Measurements from ENCODE around the gene BST1. TPM values are rescaled to one million over a fixed set of nuclear protein-coding genes. Genes with fewer than 3 reads are reported as not detected.
A peak's percentile ranks its signal among the peaks of the same experiment; 100 is the strongest.

Gene BST1
- polyA plus RNA-seq, 1 of the 3 experiments (the other 2 are of a cell fraction): 7.3 TPM

DNA sequence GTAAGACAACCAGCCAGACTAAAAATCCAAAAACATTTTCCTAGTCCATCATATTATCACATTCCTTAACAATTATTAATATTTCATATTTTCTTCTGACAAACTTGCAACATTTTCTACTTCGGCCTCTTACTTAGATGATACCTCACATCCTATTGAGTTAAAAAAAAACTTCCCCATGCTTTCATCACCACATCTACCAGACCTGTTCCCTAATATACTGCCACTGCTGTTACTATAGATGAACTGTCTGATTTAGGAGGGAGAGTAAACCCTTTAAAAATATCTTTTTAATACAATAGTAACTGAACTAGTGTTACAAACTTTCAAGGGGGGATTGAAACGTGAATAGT lies 19.7 kb upstream of the BST1 start:
- no peak overlapping the region for H2AFZ ChIP-seq (ENCODE audit: low read depth)
- no peaks in the 10 kb centered on the region for H3K27me3 ChIP-seq (ENCODE audit: insufficient read depth)
- peak overlapping the region; percentile 96 to 98 for H3K27ac ChIP-seq (ENCODE audit: low read depth in 2 of 2, low read length in 1 of 2)
- CTCF ChIA-PET: interaction anchor here (1.0 to 1.9 kb wide), 2 partner anchors 8 to 33 kb away, joined by 3 to 5 read pairs; no protein-coding TSS in a partner anchor
- H3K9ac ChIP-seq: peak overlapping the region; percentile 98; the same call in 1 of the 2 replicates
- no peaks in the 10 kb centered on the region for H3K9me3 ChIP-seq
- peak overlapping the region; percentile 75 for H3K4me2 ChIP-seq
- H3K4me1 ChIP-seq (ENCODE audit: control insufficient read depth in 1 of 2, insufficient read depth in 2 of 2, low read depth in 1 of 2, low read length in 1 of 2): peaks cover 9 to 18% of the 10 kb centered on the region in 2 experiments; a peak in 3 of 4 replicates
- H3K4me3 ChIP-seq (ENCODE audit: low read depth in 2 of 2, low read length in 1 of 2): peak overlapping the region; percentile 85 to 96
- no peak for DNase-seq
- H3K79me2 ChIP-seq (ENCODE audit: insufficient read depth): peaks cover 94% of the 10 kb centered on the region
- POLR2A ChIA-PET: no interaction called here
- H3K36me3 ChIP-seq (replicated peaks in 1 of 2; ENCODE audit: control insufficient read depth in 1 of 2, insufficient read depth in 2 of 2, low read length in 1 of 2): peaks cover 40 to 43% of the 10 kb centered on the region in 2 experiments
- no peaks in the 10 kb centered on the region for H4K20me1 ChIP-seq (ENCODE audit: insufficient read depth)
- peaks cover 16% of the 10 kb centered on the region for H3F3A ChIP-seq (replicated peaks; ENCODE audit: insufficient read depth)
- TF ChIP-seq RAD21 (IDR thresholded peaks at IDR 0.05; ENCODE audit: low read length): no peak
- TF ChIP-seq, protein P1, sequence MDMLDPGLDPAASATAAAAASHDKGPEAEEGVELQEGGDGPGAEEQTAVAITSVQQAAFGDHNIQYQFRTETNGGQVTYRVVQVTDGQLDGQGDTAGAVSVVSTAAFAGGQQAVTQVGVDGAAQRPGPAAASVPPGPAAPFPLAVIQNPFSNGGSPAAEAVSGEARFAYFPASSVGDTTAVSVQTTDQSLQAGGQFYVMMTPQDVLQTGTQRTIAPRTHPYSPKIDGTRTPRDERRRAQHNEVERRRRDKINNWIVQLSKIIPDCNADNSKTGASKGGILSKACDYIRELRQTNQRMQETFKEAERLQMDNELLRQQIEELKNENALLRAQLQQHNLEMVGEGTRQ (IDR thresholded peaks at IDR 0.05; ENCODE audit: borderline replicate concordance, low read depth, low read length): no peak
- TF ChIP-seq RCOR1 (IDR thresholded peaks at IDR 0.05; ENCODE audit: low read length): no peak
- no peak for TF ChIP-seq SIN3A (IDR thresholded peaks at IDR 0.05; ENCODE audit: borderline replicate concordance, low read depth, low read length)
- TF ChIP-seq EZH2phosphoT487 (IDR thresholded peaks at IDR 0.05; ENCODE audit: borderline replicate concordance, low read depth): no peak
- TF ChIP-seq, protein P2, sequence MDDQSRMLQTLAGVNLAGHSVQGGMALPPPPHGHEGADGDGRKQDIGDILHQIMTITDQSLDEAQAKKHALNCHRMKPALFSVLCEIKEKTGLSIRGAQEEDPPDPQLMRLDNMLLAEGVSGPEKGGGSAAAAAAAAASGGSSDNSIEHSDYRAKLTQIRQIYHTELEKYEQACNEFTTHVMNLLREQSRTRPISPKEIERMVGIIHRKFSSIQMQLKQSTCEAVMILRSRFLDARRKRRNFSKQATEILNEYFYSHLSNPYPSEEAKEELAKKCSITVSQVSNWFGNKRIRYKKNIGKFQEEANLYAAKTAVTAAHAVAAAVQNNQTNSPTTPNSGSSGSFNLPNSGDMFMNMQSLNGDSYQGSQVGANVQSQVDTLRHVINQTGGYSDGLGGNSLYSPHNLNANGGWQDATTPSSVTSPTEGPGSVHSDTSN (IDR thresholded peaks at IDR 0.05): no peak
- TF ChIP-seq, protein P3, sequence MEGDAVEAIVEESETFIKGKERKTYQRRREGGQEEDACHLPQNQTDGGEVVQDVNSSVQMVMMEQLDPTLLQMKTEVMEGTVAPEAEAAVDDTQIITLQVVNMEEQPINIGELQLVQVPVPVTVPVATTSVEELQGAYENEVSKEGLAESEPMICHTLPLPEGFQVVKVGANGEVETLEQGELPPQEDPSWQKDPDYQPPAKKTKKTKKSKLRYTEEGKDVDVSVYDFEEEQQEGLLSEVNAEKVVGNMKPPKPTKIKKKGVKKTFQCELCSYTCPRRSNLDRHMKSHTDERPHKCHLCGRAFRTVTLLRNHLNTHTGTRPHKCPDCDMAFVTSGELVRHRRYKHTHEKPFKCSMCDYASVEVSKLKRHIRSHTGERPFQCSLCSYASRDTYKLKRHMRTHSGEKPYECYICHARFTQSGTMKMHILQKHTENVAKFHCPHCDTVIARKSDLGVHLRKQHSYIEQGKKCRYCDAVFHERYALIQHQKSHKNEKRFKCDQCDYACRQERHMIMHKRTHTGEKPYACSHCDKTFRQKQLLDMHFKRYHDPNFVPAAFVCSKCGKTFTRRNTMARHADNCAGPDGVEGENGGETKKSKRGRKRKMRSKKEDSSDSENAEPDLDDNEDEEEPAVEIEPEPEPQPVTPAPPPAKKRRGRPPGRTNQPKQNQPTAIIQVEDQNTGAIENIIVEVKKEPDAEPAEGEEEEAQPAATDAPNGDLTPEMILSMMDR (IDR thresholded peaks at IDR 0.05): no peak
- no peak for TF ChIP-seq YY1 (IDR thresholded peaks at IDR 0.05; ENCODE audit: low read depth)
- TF ChIP-seq, protein P4, sequence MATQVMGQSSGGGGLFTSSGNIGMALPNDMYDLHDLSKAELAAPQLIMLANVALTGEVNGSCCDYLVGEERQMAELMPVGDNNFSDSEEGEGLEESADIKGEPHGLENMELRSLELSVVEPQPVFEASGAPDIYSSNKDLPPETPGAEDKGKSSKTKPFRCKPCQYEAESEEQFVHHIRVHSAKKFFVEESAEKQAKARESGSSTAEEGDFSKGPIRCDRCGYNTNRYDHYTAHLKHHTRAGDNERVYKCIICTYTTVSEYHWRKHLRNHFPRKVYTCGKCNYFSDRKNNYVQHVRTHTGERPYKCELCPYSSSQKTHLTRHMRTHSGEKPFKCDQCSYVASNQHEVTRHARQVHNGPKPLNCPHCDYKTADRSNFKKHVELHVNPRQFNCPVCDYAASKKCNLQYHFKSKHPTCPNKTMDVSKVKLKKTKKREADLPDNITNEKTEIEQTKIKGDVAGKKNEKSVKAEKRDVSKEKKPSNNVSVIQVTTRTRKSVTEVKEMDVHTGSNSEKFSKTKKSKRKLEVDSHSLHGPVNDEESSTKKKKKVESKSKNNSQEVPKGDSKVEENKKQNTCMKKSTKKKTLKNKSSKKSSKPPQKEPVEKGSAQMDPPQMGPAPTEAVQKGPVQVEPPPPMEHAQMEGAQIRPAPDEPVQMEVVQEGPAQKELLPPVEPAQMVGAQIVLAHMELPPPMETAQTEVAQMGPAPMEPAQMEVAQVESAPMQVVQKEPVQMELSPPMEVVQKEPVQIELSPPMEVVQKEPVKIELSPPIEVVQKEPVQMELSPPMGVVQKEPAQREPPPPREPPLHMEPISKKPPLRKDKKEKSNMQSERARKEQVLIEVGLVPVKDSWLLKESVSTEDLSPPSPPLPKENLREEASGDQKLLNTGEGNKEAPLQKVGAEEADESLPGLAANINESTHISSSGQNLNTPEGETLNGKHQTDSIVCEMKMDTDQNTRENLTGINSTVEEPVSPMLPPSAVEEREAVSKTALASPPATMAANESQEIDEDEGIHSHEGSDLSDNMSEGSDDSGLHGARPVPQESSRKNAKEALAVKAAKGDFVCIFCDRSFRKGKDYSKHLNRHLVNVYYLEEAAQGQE (IDR thresholded peaks at IDR 0.05; ENCODE audit: low read depth, low read length): no peak
- TF ChIP-seq ELF1 (IDR thresholded peaks at IDR 0.05): no peak
- no peak for TF ChIP-seq MXI1 (IDR thresholded peaks at IDR 0.05; ENCODE audit: low read depth, low read length)
- no peak for TF ChIP-seq EP300 (IDR thresholded peaks at IDR 0.05; ENCODE audit: borderline replicate concordance in 1 of 2, low read depth in 1 of 2, low read length in 1 of 2)
- no peak for TF ChIP-seq NFIC (IDR thresholded peaks at IDR 0.05; ENCODE audit: borderline replicate concordance)
- no peak for TF ChIP-seq TCF12 (IDR thresholded peaks at IDR 0.05)
- no peak for TF ChIP-seq GATA2 (CRISPR knock-in tag; IDR thresholded peaks at IDR 0.05)
- TF ChIP-seq TAF1 (IDR thresholded peaks at IDR 0.05; ENCODE audit: borderline replicate concordance, low read depth, low read length): no peak
- TF ChIP-seq FOXM1 (IDR thresholded peaks at IDR 0.05; ENCODE audit: low read depth): no peak
- no peak for TF ChIP-seq FOSL2 (IDR thresholded peaks at IDR 0.05; ENCODE audit: borderline replicate concordance, low read depth)
- TF ChIP-seq GABPA (IDR thresholded peaks at IDR 0.05; ENCODE audit: low read depth): no peak
- 45% methylated on average over 2 of the region's 2 CpGs for WGBS (ENCODE audit: low lambda C conversion rate)
- no peaks in the 10 kb centered on the region for H3K9me2 ChIP-seq

Data from SK-N-SH (cell line).